HepG2 (cell line): Measurements from ENCODE around the gene ARID1A. TPM values are rescaled to one million over a fixed set of nuclear protein-coding genes. Genes with fewer than 3 reads are reported as not detected.

Experiments
- BHLHE40 ChIP-seq: IDR thresholded peaks from 2 replicates; pipeline ENCODE4 v1.6.1; 2011; ENCODE audit warnings: low read length, improper control_type of control experiment
- GATA4 ChIP-seq: sonication (generic); IDR thresholded peaks from 2 replicates; pipeline ENCODE4 v1.6.1; 2016; ENCODE audit warnings: antibody characterized with exemption, low read depth, borderline replicate concordance
- HOXA5 ChIP-seq: sonication (generic); formaldehyde crosslinking; IDR thresholded peaks from 2 replicates; pipeline ENCODE4 v1.4.0; 2020; ENCODE audit warnings: missing genetic modification reagents
- KDM1A ChIP-seq: IDR thresholded peaks from 2 replicates; pipeline ENCODE4 v1.6.1; 2016; ENCODE audit warnings: missing compliant biosample characterization
- MAF1 ChIP-seq: sonication (generic); formaldehyde crosslinking; IDR thresholded peaks from 2 replicates; pipeline ENCODE4 v1.5.0; 2020; ENCODE audit warnings: missing genetic modification reagents, borderline replicate concordance
- MAX ChIP-seq: IDR thresholded peaks from 2 replicates; pipeline ENCODE4 v1.6.1; 2012; ENCODE audit warnings: inconsistent platforms
- POLR2AphosphoS5 ChIP-seq: IDR thresholded peaks from 2 replicates; pipeline ENCODE4 v1.6.1; 2012; ENCODE audit warnings: low read depth, low read length
- ZNF326 ChIP-seq: sonication (generic); formaldehyde crosslinking; IDR thresholded peaks from 2 replicates; pipeline ENCODE4 v1.4.0; 2020; ENCODE audit warnings: missing genetic modification reagents, borderline replicate concordance
- ZNF354B ChIP-seq: sonication (generic); formaldehyde crosslinking; IDR thresholded peaks from 2 replicates; pipeline ENCODE4 v1.8.0; 2022; ENCODE audit warnings: mild to moderate bottlenecking, missing genetic modification reagents
- ZNF607 ChIP-seq: sonication (generic); formaldehyde crosslinking; IDR thresholded peaks from 2 replicates; pipeline ENCODE4 v1.5.1; 2020; ENCODE audit warnings: missing genetic modification reagents, mild to moderate bottlenecking, borderline replicate concordance
- polyA plus RNA-seq, 8 experiments: library from polyadenylated mRNA; depleted of rRNA in 3 of 8; stranded (reverse) in 7 of 8; unstranded in 1 of 8; fragments of >200 nt; fragmentation: Illumina TruSeq in 4 of 8; extraction: Trizol in 4 of 8; gene quantifications; 2 replicates each; pipeline versions ENCODE4 v1.2.1 to v1.2.3, GENCODE V29; 2011 to 2016; ENCODE audit warnings: low read depth in 4 of 8, missing spikeins in 1 of 8, mixed read lengths in 1 of 8; ENCODE audit not compliant: insufficient read depth in 1 of 8
- total RNA-seq, 5 experiments: library from RNA; depleted of rRNA; stranded (reverse); fragments of >200 nt; fragmentation: Illumina TruSeq; extraction: Trizol; gene quantifications; 2 replicates each; pipeline ENCODE4 v1.2.3, GENCODE V29; 2016; ENCODE audit warnings: low read depth in 1 of 5
- TF ChIP-seq, protein P1 (sequence below): IDR thresholded peaks from 2 replicates; pipeline ENCODE4 v1.6.1; 2016; ENCODE audit warnings: missing genetic modification reagents, missing compliant biosample characterization
- TF ChIP-seq, protein P2 (sequence below): sonication (generic); formaldehyde crosslinking; conservative IDR thresholded peaks from 2 replicates; pipeline ENCODE4 v1.8.0; 2022; ENCODE audit warnings: low read depth, missing genetic modification reagents
- TF ChIP-seq, protein P3 (sequence below): sonication (generic); formaldehyde crosslinking; IDR thresholded peaks from 2 replicates; pipeline ENCODE4 v1.4.0; 2020; ENCODE audit warnings: mild to moderate bottlenecking, missing genetic modification reagents
- TF ChIP-seq, protein P4 (sequence below): fragments of 450-650 bp; IDR thresholded peaks from 2 replicates; pipeline ENCODE4 v1.6.1; 2017; ENCODE audit warnings: mild to moderate bottlenecking
- TF ChIP-seq, protein P5 (sequence below): sonication (generic); formaldehyde crosslinking; IDR thresholded peaks from 2 replicates; pipeline ENCODE4 v1.4.0; 2020; ENCODE audit warnings: missing genetic modification reagents, low read depth, mild to moderate bottlenecking, borderline replicate concordance
- TF ChIP-seq, protein P6 (sequence below): sonication (generic); formaldehyde crosslinking; IDR thresholded peaks from 2 replicates; pipeline ENCODE4 v1.4.0; 2020; ENCODE audit warnings: missing genetic modification reagents

The ARID1A gene
- total and polyA plus RNA-seq, 2 of the 13 experiments (the other 11 are each of a cell fraction or from before 2014, with no cell fraction given) = 11.9 to 15.9 TPM

- TF ChIP-seq KDM1A (CRISPR knock-in tag) (no peak), ZNF354B (no peak), GATA4 (no peak; the same call in 1 of the 2 replicates), MAF1 (CRISPR knock-in tag) (no peak), POLR2AphosphoS5 (peak; percentile 86), HOXA5 (peak; percentile 10; the same call in 1 of the 2 replicates), BHLHE40 (no peak), ZNF326 (no peak), ZNF607 (CRISPR knock-in tag) (0 out of 2 replicates have a peak, but pooled peaks have one; percentile 21), MAX (no peak)
- TF ChIP-seq, protein P1, sequence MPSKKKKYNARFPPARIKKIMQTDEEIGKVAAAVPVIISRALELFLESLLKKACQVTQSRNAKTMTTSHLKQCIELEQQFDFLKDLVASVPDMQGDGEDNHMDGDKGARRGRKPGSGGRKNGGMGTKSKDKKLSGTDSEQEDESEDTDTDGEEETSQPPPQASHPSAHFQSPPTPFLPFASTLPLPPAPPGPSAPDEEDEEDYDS (CRISPR knock-in tag) = 0 out of 2 replicates have a peak, but pooled peaks have one; percentile 28
- TF ChIP-seq, protein P2, sequence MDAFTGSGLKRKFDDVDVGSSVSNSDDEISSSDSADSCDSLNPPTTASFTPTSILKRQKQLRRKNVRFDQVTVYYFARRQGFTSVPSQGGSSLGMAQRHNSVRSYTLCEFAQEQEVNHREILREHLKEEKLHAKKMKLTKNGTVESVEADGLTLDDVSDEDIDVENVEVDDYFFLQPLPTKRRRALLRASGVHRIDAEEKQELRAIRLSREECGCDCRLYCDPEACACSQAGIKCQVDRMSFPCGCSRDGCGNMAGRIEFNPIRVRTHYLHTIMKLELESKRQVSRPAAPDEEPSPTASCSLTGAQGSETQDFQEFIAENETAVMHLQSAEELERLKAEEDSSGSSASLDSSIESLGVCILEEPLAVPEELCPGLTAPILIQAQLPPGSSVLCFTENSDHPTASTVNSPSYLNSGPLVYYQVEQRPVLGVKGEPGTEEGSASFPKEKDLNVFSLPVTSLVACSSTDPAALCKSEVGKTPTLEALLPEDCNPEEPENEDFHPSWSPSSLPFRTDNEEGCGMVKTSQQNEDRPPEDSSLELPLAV = no peak
- TF ChIP-seq, protein P3, sequence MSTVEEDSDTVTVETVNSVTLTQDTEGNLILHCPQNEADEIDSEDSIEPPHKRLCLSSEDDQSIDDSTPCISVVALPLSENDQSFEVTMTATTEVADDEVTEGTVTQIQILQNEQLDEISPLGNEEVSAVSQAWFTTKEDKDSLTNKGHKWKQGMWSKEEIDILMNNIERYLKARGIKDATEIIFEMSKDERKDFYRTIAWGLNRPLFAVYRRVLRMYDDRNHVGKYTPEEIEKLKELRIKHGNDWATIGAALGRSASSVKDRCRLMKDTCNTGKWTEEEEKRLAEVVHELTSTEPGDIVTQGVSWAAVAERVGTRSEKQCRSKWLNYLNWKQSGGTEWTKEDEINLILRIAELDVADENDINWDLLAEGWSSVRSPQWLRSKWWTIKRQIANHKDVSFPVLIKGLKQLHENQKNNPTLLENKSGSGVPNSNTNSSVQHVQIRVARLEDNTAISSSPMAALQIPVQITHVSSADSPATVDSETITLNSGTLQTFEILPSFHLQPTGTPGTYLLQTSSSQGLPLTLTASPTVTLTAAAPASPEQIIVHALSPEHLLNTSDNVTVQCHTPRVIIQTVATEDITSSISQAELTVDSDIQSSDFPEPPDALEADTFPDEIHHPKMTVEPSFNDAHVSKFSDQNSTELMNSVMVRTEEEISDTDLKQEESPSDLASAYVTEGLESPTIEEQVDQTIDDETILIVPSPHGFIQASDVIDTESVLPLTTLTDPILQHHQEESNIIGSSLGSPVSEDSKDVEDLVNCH (CRISPR knock-in tag) = no peak
- TF ChIP-seq, protein P4, sequence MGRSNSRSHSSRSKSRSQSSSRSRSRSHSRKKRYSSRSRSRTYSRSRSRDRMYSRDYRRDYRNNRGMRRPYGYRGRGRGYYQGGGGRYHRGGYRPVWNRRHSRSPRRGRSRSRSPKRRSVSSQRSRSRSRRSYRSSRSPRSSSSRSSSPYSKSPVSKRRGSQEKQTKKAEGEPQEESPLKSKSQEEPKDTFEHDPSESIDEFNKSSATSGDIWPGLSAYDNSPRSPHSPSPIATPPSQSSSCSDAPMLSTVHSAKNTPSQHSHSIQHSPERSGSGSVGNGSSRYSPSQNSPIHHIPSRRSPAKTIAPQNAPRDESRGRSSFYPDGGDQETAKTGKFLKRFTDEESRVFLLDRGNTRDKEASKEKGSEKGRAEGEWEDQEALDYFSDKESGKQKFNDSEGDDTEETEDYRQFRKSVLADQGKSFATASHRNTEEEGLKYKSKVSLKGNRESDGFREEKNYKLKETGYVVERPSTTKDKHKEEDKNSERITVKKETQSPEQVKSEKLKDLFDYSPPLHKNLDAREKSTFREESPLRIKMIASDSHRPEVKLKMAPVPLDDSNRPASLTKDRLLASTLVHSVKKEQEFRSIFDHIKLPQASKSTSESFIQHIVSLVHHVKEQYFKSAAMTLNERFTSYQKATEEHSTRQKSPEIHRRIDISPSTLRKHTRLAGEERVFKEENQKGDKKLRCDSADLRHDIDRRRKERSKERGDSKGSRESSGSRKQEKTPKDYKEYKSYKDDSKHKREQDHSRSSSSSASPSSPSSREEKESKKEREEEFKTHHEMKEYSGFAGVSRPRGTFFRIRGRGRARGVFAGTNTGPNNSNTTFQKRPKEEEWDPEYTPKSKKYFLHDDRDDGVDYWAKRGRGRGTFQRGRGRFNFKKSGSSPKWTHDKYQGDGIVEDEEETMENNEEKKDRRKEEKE = no peak
- TF ChIP-seq, protein P5, sequence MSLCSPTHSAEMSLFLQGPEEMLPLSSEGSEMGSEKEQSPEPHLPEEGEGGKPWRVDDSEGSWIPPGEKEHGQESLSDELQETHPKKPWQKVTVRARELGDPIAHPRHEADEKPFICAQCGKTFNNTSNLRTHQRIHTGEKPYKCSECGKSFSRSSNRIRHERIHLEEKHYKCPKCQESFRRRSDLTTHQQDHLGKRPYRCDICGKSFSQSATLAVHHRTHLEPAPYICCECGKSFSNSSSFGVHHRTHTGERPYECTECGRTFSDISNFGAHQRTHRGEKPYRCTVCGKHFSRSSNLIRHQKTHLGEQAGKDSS = no peak
- TF ChIP-seq, protein P6, sequence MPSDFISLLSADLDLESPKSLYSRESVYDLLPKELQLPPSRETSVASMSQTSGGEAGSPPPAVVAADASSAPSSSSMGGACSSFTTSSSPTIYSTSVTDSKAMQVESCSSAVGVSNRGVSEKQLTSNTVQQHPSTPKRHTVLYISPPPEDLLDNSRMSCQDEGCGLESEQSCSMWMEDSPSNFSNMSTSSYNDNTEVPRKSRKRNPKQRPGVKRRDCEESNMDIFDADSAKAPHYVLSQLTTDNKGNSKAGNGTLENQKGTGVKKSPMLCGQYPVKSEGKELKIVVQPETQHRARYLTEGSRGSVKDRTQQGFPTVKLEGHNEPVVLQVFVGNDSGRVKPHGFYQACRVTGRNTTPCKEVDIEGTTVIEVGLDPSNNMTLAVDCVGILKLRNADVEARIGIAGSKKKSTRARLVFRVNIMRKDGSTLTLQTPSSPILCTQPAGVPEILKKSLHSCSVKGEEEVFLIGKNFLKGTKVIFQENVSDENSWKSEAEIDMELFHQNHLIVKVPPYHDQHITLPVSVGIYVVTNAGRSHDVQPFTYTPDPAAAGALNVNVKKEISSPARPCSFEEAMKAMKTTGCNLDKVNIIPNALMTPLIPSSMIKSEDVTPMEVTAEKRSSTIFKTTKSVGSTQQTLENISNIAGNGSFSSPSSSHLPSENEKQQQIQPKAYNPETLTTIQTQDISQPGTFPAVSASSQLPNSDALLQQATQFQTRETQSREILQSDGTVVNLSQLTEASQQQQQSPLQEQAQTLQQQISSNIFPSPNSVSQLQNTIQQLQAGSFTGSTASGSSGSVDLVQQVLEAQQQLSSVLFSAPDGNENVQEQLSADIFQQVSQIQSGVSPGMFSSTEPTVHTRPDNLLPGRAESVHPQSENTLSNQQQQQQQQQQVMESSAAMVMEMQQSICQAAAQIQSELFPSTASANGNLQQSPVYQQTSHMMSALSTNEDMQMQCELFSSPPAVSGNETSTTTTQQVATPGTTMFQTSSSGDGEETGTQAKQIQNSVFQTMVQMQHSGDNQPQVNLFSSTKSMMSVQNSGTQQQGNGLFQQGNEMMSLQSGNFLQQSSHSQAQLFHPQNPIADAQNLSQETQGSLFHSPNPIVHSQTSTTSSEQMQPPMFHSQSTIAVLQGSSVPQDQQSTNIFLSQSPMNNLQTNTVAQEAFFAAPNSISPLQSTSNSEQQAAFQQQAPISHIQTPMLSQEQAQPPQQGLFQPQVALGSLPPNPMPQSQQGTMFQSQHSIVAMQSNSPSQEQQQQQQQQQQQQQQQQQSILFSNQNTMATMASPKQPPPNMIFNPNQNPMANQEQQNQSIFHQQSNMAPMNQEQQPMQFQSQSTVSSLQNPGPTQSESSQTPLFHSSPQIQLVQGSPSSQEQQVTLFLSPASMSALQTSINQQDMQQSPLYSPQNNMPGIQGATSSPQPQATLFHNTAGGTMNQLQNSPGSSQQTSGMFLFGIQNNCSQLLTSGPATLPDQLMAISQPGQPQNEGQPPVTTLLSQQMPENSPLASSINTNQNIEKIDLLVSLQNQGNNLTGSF (CRISPR knock-in tag) = no peak
These were observed 3.5 kb upstream of the ARID1A start (continued) for GRCh38 chr1:26692211-26692792.
